Prostate gland (tissue), 2 donors: ENCODE data around the gene COPS7B.
"Not testable (repeated sequence)": the region's sequence is repeated elsewhere in the genome, so short reads cannot be mapped to it uniquely, and the experiment has no call there.

Source experiments
- POLR2A ChIP-seq: fragments of 450-650 bp; IDR thresholded peaks from one replicate; pipeline ENCODE4 v1.6.1; 2016; ENCODE audit warnings: antibody characterized with exemption, mild to moderate bottlenecking
- POLR2AphosphoS5 ChIP-seq: sonication (generic); formaldehyde crosslinking; IDR thresholded peaks from one replicate; pipeline ENCODE4 v1.6.1; 2017; ENCODE audit warnings: antibody characterized with exemption
- TF ChIP-seq, protein P1 (sequence below), 4 experiments: fragments of 200-600 bp in 2 of 4; fragments of 450-650 bp in 2 of 4; sonication (generic) in 2 of 4; IDR thresholded peaks; 1 replicate in 3 of 4; 2 replicates in 1 of 4; pipeline ENCODE4 v1.5.1; 2016 to 2019; ENCODE audit warnings: antibody characterized with exemption in 4 of 4, mild to moderate bottlenecking in 2 of 4, moderate library complexity in 2 of 4

DNA sequence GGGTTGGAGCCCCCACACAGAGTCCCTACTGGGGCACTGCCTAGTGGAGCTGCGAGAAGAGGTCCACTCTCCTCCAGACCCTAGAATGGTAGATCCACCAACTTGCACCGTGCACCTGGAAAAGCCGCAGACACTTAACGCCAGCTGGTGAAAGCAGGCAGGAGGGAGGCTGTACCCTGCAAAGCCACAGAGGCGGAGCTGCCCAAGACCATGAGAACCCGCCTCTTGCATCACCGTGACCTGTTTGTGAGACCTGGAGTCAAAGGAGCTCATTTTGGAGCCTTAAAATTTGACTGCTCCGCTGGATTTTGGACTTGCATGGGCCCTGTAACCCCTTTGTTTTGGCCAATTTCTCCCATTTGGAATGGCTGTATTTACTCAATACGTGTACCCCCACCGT lies 37.2 kb upstream of the COPS7B start:
- TF ChIP-seq POLR2A, POLR2AphosphoS5: not testable (repeated sequence)
- TF ChIP-seq, protein P1, sequence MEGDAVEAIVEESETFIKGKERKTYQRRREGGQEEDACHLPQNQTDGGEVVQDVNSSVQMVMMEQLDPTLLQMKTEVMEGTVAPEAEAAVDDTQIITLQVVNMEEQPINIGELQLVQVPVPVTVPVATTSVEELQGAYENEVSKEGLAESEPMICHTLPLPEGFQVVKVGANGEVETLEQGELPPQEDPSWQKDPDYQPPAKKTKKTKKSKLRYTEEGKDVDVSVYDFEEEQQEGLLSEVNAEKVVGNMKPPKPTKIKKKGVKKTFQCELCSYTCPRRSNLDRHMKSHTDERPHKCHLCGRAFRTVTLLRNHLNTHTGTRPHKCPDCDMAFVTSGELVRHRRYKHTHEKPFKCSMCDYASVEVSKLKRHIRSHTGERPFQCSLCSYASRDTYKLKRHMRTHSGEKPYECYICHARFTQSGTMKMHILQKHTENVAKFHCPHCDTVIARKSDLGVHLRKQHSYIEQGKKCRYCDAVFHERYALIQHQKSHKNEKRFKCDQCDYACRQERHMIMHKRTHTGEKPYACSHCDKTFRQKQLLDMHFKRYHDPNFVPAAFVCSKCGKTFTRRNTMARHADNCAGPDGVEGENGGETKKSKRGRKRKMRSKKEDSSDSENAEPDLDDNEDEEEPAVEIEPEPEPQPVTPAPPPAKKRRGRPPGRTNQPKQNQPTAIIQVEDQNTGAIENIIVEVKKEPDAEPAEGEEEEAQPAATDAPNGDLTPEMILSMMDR (IDR thresholded peaks at IDR 0.05) = not testable (repeated sequence)
